GM19438 (cell line): ENCODE data around the gene TSPAN11.

Experiments
- ATAC-seq: cut with Tn5 transposase; IDR thresholded peaks from one replicate; pipeline ENCODE4 v1.9.1; 2021; ENCODE audit warnings: low read depth; ENCODE audit not compliant: unreplicated experiment

The TSPAN11 gene

DNA sequence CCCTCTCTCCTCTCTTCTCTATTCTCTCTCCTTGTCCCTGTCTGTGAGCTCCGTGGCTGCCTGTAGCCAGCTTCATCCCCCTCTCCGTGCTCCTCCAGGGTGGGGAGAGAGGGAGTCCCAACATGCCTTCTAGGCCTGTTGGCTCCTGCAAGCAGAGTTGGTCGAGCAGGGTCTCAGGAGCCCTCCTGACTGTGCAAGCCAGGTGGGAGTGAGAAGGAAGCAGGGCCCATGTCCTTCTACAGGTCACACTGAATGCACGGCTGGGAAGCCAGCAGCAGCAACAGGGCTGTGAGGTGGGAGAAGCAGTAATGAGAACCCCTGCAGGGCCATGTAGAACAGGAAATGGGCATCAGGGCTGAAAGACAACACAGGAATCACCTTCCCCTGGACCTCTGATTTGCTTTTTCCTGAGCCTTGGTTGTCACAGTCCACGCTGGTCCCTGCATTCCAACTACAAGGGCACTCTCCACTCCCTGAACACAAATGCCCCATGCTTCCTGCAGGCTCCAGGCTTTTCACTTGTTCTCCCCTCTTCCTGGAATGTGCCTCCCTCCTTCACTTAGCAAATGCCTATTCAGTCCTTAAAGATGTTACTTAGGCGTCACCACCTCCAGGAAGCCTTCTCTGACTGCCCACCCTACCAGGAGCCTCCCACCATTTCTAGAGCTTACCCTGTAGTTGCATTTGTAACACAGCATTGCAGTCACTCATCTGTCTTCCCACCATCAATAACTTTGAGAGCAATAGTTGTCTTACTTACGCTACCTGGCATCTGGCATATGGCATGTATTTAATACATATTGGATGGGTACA, 51.2 kb downstream of the TSPAN11 start:
- ATAC-seq = no peak

DNA sequence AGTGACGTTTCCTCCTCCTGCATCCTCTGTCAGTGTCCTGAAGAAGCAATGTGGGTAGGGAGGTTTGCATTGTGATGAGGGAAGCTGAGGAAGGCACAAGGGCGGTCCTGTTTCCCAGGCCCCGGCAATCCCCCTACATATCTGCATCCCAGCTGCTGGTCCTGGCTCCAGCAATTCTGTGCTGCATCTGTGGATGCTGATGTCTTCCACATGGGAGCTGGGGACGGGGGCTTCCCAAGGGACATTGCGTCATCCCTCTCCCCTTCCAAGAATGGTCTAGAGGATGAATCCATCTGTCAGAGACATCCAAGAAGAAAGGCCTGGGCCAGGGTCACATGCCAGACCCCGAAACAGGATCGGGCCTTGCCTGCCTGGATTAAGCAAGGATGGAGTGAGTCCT, 52.1 kb downstream of the TSPAN11 start:
- no peak for ATAC-seq

DNA sequence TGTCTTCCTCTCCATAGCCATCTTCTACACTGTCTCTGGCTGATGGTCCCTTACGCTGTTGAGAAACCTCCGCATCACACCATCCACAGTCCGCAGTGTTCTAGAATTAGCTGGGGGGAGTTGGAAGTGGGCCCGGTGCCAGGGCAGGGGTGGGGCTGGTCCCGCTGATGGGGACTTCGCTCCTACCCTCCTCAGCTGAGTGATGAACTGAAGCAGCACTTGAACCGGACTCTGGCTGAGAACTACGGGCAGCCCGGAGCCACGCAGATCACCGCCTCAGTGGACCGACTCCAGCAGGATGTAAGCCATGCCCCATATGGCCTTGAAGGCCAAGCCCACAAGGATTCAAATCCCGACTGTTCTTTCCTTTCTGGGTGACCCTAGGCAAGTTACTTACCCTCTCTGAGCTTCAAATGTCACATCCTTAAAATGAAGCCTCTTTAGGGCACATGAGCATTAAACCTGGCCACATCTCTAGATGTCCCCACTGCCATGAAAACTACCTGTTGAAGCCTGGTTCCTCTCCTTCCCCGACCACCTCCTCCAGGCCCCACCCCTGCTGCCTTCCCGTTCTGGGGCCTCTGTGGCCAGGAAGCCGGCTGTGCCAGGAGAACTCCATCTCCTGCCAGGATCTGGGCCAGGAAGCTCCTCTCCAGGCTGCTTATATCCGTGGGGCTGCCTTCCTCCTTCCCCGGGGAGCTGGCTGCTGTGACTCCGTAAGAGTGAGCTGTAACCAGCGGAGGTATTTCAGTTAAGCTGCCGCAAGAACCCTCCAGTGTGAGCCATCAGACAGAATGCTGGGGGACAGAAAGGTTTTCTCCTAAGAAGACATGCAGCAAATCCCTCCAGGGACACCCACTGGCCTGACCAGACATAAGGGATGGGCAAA, 53.1 kb downstream of the TSPAN11 start:
- no peak for ATAC-seq

- no peak for ATAC-seq
These were observed 54.6 kb downstream of the TSPAN11 start for GRCh38 chr12:30980955-30981662.

DNA sequence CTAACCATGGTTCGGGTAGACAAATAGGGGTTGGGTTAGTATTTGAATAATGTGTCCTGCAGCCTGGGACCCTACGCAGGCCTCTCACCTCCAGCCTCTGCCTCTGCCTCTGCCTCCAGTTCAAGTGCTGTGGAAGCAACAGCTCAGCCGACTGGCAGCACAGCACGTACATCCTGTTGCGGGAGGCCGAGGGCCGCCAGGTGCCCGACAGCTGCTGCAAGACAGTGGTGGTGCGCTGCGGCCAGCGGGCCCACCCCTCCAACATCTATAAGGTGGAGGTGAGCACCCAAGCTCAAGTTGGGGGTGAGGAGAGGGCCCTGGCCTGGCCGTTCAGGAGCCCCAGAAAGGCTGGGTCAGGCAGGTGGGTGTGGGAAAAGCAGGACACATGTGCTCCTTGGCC, 55.9 kb downstream of the TSPAN11 start:
- ATAC-seq = no peak

- peak; percentile 59 for ATAC-seq
These were observed 59.4 kb downstream of the TSPAN11 start for GRCh38 chr12:30985814-30986452.

DNA sequence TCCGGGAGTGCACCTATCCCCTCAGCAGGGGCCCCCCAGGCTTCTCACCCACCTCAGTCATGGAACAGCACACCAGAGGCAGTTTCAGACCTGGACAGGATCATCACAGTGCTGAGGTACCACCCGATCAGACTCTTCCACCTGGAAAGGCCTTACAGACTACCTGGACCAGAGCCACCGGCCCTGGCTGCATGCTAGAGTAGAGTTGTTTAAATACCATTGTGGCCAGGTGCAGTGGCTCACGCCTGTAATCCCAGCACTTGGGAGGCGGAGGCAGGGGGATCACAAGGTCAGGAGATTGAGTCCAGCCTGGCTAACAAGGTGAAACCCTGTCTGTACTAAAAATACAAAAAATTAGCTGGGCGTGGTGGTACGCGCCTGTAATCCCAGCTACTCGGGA, 61.5 kb downstream of the TSPAN11 start:
- no peak for ATAC-seq

DNA sequence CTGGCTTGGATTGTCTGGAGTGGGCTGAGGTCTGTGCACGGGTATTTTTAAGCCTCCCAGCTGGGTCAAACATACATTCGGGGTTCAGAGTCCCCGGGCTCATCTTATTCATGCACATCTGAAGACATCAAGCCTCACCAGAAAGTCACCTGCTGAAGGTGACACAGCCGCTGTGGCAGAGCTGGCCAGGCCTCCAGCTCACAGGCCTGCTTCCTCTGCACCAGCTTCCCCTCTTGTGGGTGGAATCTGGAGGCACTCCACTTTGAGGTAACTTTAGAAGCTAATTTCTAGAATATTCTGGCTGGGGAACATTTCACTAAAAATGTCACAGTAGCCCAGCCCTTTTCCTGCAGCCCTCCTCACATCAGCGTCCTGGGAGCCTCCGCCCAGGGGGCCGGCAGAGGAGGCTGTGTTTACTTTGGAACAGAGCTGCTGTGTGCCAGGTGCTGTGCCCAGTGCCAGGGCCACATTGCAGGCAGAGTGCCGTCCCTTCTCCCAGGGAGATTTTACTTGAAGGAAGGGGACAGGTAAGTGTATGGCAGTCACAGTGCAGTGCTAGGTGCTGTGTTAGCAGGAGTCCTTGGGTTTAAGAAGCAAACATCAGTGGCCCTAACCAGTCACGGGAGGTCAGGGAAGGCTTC, 62.2 kb downstream of the TSPAN11 start:
- ATAC-seq = no peak

DNA sequence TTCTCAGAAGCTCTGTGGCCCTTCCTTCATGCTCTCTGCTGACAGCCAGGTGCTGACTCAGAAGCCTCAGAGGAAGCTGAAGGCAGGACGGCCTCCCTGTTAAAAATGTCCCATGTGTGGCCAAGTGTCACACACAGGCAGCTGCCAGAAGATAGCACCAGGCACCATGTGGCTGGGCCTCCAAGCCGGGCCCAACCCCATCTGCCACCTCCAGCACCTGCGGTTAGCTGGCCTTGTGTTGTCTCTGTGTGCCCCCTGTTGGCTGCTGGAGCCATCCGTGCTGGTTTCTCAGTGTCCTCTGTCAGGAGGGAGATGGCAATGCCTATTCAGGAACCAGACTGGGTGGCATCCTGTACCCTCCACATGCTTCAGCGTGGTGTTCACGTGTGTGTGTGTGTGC, 63.2 kb downstream of the TSPAN11 start:
- ATAC-seq = peak; percentile 52

DNA sequence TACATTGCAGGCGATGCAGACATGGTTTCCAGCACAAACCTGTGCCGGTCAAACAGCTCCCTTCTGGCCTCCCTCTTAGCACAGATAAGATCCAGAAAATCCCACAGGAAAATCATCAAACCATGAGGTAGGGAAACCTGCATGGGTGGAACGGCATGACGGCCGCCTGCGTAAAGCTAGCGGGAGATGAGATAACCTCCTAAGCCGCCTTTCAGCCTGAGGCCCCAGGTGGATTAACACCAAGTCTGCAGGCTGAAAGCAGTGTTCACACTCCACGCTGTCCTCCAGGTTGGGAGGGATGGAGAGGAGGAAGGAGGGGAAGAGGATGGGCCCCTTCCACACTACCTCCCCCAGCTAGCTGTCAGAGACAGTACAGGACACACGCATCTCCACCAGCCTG, 63.8 kb downstream of the TSPAN11 start:
- no peak for ATAC-seq

DNA sequence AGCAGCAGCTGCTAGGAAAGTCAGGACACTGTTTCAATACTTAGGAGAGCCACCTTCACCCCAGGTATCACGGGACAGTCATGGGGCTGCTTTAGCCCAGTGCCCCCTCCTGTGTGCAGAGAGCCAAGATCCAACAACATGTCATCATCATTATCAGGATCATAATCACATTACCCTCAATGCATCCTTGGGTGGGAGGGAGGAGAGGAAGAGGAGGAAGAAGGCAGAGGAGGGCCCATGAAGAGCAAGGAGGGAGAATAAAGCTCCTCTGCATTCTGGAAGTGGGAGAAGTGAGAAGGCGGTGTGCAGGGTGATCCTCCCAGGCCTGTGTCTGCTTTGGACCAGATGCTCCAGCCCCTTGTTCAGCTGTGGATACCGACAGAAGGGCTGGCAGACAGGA, 64.2 kb downstream of the TSPAN11 start:
- no peak for ATAC-seq

DNA sequence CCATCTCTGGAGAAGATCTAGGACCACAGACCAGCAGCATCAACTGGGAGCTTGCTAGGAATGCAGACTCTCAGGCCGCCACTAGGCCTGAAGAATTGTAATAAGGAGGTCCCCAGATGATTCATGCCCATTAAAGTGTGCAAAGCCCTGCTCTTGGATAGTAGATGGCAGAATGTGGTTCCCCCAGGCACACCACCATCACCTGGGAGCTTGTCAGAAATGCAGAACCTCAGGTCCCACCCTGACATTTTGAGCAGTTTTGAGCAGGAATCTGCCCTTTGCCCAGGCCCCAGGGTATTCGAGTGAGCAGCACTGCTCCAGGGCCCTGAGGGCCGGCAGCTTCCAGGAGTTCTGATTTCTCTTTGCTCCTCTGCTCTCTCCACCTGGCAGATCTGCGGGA, 64.9 kb downstream of the TSPAN11 start:
- ATAC-seq = no peak

DNA sequence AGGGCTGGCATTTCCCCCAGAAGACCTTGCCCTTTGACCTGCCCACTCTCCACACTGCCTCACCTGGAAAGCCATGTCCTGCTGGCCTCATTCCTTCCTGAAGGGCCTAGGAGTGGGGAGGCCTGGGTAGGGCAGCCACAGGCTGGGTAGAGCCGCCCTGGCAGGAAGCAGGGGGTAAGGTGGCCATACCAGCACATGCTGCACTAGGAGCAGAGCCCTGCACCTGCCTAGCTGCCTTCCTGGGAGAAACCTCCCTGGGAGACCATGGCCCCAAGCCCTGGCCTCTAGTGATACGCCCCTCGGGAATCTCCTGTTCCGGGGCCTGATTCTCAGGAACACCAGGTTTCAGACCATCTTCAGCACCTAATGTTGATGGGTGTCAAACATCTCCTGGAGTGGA, 65.8 kb downstream of the TSPAN11 start:
- ATAC-seq = no peak

DNA sequence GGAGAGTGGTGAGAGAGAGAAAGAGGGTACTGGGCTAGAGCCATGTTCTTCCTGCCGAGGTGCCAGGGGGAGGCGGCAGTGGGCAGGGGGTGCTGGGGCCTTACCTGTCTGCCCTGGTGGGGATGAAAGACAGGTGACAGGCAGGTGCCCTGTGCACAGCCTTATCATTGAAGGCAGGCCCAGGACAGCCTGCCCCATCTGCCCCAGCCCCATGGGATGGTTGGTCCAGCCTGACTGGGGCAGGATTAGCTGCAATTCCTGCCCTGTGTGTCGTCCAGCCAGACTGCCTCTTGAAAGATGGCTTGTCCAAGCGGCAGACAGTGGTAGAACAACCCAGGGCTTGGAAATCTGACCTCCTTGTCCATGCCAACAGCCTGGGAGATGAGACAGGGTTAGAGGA, 67.2 kb downstream of the TSPAN11 start:
- no peak for ATAC-seq

DNA sequence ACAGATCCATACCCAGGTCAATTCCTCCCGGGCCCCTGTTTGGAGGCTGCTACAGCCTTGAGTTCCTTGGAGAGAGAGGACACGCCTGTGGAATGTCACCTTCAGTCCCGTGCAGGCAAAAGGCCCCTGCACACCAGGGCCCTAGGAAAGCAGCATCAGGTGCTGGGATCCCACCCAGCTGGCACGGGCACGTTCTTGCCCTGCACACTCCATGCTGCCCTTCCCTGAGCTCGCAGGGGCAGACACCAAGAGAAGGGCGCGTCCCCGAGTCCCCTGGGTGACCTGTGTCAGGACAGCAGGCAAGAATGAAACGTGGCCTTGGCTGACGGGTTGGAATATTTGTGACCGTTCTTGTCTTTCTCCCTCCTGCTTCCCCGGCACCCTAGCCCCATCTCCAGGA, 67.7 kb downstream of the TSPAN11 start:
- ATAC-seq = no peak

- no peak for ATAC-seq
These were observed 69.7 kb downstream of the TSPAN11 start for GRCh38 chr12:30996255-30996654.

GRCh38 chr12:30996752-30997151, 70.2 kb downstream of the TSPAN11 start:
- no peak for ATAC-seq

DNA sequence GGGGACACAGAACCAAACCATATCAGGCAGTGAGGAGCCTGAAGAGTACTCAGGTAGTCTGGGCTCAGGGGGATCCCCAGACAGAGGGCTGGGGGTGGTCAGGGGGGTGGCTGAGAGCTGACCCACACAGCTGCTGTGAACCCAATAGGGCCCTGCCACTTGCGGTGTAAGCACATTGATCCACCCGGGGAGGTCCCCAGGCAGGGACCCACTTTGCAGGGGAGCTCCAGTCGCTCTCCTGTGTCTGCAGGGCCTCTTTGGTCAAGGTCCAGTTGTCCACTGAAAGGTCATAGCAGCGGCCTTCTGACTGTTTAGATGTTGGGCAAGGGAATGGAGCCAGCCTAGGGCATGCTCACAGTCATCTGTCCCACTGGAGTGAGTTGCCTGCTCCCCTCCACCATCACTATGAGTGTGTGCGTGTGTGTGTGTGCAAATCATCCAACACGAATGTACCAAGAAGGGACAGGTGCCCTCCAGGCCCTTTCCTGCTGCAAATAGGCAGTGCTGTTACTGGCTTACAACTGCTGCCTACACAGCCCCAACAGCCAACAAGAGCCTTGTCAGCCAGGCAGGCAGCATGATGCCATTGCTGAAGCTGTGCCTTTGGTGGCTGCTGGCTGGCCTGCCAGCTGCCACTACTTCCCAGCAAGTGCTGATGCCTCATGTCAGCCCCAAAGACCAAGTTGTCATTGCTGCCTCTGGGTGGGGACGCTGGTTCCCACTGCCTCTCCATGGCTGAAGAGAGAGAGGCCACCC, 71.3 kb downstream of the TSPAN11 start:
- no peak for ATAC-seq

DNA sequence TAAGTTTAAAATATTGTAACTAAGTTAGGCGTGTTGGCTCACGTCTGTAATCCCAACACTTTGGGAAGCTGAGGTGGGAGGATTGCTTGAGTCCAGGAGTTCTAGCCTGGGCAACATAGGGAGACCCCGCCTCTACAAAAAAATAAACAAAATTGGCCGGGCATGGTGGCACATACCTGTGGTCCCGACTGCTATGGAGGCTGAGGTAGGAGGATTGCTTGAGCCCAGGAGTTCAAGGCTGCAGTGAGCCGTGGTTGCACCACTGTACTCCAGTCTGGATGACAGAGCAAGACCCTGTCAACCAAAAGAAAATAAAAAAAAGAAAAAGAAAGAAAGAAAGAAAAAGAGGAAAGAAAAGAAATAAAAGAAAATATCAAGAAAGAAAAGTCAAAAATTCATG, 72.5 kb downstream of the TSPAN11 start:
- ATAC-seq = no peak

DNA sequence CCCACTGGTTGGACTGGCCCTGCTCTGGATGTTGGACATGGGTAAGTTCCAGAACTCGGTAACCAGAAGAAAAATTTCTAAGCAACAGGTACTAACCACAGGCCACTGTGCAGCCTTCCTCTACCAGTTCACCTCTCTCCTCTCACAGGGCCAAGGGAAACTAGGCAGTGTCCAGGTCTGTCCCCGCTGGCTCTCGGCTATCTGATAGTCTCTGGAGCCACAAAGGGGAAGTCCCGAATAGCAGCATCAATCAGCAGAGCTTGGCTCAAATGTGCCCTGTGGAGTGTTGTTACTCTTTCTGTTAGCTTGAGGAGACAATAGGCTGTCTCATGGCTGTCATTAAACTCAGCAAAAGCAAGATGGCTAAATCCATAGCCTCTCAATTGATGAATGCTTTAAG, 73.2 kb downstream of the TSPAN11 start:
- ATAC-seq = no peak
